ENCODE data around the gene PLCH2. TPM values are rescaled to one million over a fixed set of nuclear protein-coding genes. Genes with fewer than 3 reads are reported as not detected.

PLCH2 gene
- total and polyA plus RNA-seq, 9 of the 15 experiments (the other 6 are each of a cell fraction or from before 2014, with no cell fraction given): 0.16 TPM; not detected in 8

DNA sequence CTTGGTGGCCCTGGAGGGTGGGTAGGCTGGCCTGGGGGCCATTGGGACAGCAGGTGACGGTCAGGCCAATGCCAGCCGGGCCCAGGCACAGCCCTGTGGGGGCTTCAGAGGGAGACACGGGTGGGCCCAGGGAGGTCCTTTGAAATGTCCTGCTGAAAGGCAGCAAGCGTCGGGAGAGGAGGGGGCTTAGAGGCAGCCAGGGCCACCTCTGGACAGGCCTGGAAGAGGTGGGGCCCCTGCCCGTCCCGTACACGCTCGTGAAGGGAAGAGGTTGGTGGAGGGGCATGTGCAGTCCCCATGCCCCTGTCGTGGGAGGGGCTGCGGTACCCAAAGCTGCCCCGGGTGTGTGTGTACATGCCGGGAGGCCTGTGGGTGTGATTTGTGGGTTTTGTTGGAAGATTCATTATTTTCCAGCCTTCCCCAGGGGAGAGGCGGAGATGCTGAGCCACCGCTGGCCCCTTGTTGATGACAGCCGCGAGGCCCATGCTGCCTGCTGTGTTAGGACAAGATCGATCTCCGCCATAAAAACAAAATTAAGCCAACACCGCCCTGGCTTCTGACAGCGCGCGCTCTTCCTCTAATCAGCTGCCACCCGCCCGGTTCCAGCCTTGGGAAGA, 3.4 kb upstream of the PLCH2 start:
- BruUV-seq (replicated peaks): no TSS peak
- Histone ChIP-seq H3K9me3 (replicated peaks; ENCODE audit: control insufficient read depth, insufficient read depth, low read depth, low read length) (no peaks in the 10 kb centered on the region), H3K4me1 (replicated peaks in 1 of 2; ENCODE audit: control insufficient read depth in 2 of 2, insufficient read depth in 2 of 2, low read length in 2 of 2) (peaks cover 0 to 87% of the 10 kb centered on the region in 2 experiments; a peak in 2 of 5 replicates), H3K4me2 (ENCODE audit: insufficient read depth, low read length) (no peak overlapping the region), H2AFZ (ENCODE audit: low read depth, low read length) (no peak overlapping the region), H4K20me1 (replicated peaks; ENCODE audit: control insufficient read depth, insufficient read depth, low read length) (peaks cover 36% of the 10 kb centered on the region), H3K27me3 (ENCODE audit: control insufficient read depth in 2 of 2, insufficient read depth in 2 of 2, low read length in 2 of 2) (peaks cover 6 to 76% of the 10 kb centered on the region in 2 experiments; a peak in 3 of 5 replicates), H3K79me2 (ENCODE audit: control insufficient read depth, insufficient read depth, low read length) (no peaks in the 10 kb centered on the region), H3K27ac (ENCODE audit: extremely low read depth, low read depth, low read length) (no peak overlapping the region), H3K9me1 (ENCODE audit: control insufficient read depth, insufficient read depth, low read length) (no peaks in the 10 kb centered on the region), H3K9ac (ENCODE audit: insufficient read depth in 1 of 2, low read depth in 2 of 2, low read length in 2 of 2) (no peak overlapping the region), H3K4me3 (no peak overlapping the region), H3K36me3 (ENCODE audit: control insufficient read depth, insufficient read depth, low read length) (no peaks in the 10 kb centered on the region)
- ChIA-PET CTCF (ENCODE audit: low intra/inter-chr PET ratio) (no interaction called here), POLR2A (interaction anchor here (0.6 kb wide), 1 partner anchor 91 kb away, joined by 4 read pairs; no protein-coding TSS in a partner anchor)
- in situ Hi-C loops (cut with MboI) (no loop called here), intact Hi-C loops (cut with micrococcal nuclease) (no loop called here)
- ATAC-seq (no peak), DNase-seq (ENCODE audit: extremely low read depth in 1 of 4, low spot score in 3 of 4) (no peak), FAIRE-seq (no peak)
- no peak for TF ChIP-seq MYC (IDR thresholded peaks at IDR 0.05; ENCODE audit: low read depth, low read length)
- no peak for TF ChIP-seq MYC (CRISPR knock-in tag; IDR thresholded peaks at IDR 0.05; ENCODE audit: borderline replicate concordance, low read depth)
- TF ChIP-seq HSF4 (CRISPR knock-in tag; IDR thresholded peaks at IDR 0.05; ENCODE audit: borderline replicate concordance): no peak
- no peak for TF ChIP-seq ZNF445 (CRISPR knock-in tag; IDR thresholded peaks at IDR 0.05; ENCODE audit: low read depth)
- TF ChIP-seq, protein P1, sequence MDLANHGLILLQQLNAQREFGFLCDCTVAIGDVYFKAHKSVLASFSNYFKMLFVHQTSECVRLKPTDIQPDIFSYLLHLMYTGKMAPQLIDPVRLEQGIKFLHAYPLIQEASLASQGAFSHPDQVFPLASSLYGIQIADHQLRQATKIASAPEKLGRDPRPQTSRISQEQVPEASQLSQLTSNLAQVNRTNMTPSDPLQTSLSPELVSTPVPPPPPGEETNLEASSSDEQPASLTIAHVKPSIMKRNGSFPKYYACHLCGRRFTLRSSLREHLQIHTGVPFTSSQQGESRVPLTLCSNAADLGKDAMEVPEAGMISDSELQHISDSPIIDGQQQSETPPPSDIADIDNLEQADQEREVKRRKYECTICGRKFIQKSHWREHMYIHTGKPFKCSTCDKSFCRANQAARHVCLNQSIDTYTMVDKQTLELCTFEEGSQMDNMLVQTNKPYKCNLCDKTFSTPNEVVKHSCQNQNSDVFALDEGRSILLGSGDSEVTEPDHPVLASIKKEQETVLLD (IDR thresholded peaks at IDR 0.05): no peak
- no peak for TF ChIP-seq ZFP30 (CRISPR knock-in tag; IDR thresholded peaks at IDR 0.05; ENCODE audit: borderline replicate concordance)
- TF ChIP-seq, protein P2, sequence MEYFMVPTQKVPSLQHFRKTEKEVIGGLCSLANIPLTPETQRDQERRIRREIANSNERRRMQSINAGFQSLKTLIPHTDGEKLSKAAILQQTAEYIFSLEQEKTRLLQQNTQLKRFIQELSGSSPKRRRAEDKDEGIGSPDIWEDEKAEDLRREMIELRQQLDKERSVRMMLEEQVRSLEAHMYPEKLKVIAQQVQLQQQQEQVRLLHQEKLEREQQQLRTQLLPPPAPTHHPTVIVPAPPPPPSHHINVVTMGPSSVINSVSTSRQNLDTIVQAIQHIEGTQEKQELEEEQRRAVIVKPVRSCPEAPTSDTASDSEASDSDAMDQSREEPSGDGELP (CRISPR knock-in tag; IDR thresholded peaks at IDR 0.05; ENCODE audit: borderline replicate concordance): no peak
- TF ChIP-seq KLF10 (CRISPR knock-in tag; IDR thresholded peaks at IDR 0.05): no peak
- no peak for TF ChIP-seq ZNF134 (CRISPR knock-in tag; conservative IDR thresholded peaks at IDR 0.05)
- no peak for TF ChIP-seq NCOR1 (IDR thresholded peaks at IDR 0.05)
- TF ChIP-seq, protein P3, sequence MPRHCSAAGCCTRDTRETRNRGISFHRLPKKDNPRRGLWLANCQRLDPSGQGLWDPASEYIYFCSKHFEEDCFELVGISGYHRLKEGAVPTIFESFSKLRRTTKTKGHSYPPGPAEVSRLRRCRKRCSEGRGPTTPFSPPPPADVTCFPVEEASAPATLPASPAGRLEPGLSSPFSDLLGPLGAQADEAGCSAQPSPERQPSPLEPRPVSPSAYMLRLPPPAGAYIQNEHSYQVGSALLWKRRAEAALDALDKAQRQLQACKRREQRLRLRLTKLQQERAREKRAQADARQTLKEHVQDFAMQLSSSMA (CRISPR knock-in tag; IDR thresholded peaks at IDR 0.05): no peak
- no peak for TF ChIP-seq RBBP5 (IDR thresholded peaks at IDR 0.05; ENCODE audit: borderline replicate concordance, insufficient read depth, low read length, poor library complexity, severe bottlenecking)
- no peak for TF ChIP-seq KLF13 (tag; IDR thresholded peaks at IDR 0.05; ENCODE audit: borderline replicate concordance, low read depth)
- no peak for TF ChIP-seq TCF7L2 (IDR thresholded peaks at IDR 0.05; ENCODE audit: low read depth, low read length)
- TF ChIP-seq ESRRA (IDR thresholded peaks at IDR 0.05; ENCODE audit: borderline replicate concordance, low read depth): no peak
- WGBS (ENCODE audit: insufficient coverage, low coverage, missing lambda C conversion rate): 13% methylated on average over 25 of the region's 25 CpGs
